Tibial artery (tissue), 4 donors: ENCODE measurements around the gene AHDC1.

Experiments
- DNase-seq, 2 donors: peaks; one replicate each; pipeline ENCODE4 v3.0.0-alpha.2; 2019
- H3K27ac ChIP-seq, 2 donors: fragments of 200-600 bp; sonication (generic) in 1 of 2; 1 replicate in 1 of 2; 2 replicates in 1 of 2; pipeline ENCODE4 v1.5.1; 2018 to 2019; ENCODE audit warnings: mild to moderate bottlenecking in 1 of 2
- H3K27me3 ChIP-seq, 2 donors: fragments of 200-600 bp; sonication (generic) in 1 of 2; one replicate each; pipeline versions ENCODE4 v1.5.1 to v1.6.0; 2016 to 2019
- H3K36me3 ChIP-seq, 3 donors: fragments of 200-600 bp; sonication (generic) in 2 of 3; one replicate each; pipeline ENCODE4 v1.5.1; 2016 to 2019; ENCODE audit warnings: mild to moderate bottlenecking in 2 of 3
- H3K4me1 ChIP-seq, 4 donors: fragments of 200-600 bp; sonication (generic) in 2 of 4; 1 replicate in 3 of 4; 2 replicates in 1 of 4; pipeline ENCODE4 v1.5.1; 2016 to 2019
- H3K4me3 ChIP-seq, 2 donors: fragments of 200-600 bp; sonication (generic) in 1 of 2; 1 replicate in 1 of 2; 2 replicates in 1 of 2; pipeline ENCODE4 v1.5.1; 2018 to 2019; ENCODE audit warnings: mild to moderate bottlenecking in 2 of 2
- H3K9me3 ChIP-seq, 3 donors: fragments of 200-600 bp; sonication (generic) in 1 of 3; one replicate each; pipeline ENCODE4 v1.5.1; 2016 to 2019
- CTCF ChIP-seq, 2 experiments: fragments of 200-600 bp in 1 of 2; fragments of 450-650 bp in 1 of 2; IDR thresholded peaks; one replicate each; pipeline ENCODE4 v1.5.1; 2017 to 2019; ENCODE audit warnings: antibody characterized with exemption in 2 of 2, mild to moderate bottlenecking in 1 of 2, moderate library complexity in 1 of 2
- intact Hi-C: fragments of 100-400 bp; cut with DNase I; formaldehyde crosslinking; loops from one replicate; pipeline ENCODE4 v1.15.0; 2023; ENCODE audit warnings: low total_unique reads

Gene AHDC1

GRCh38 chr1:27568300-27569087 is 35.5 kb downstream of the AHDC1 start:
- Histone ChIP-seq H3K9me3 (no peaks in the 10 kb centered on the region), H3K27me3 (no peaks in the 10 kb centered on the region), H3K27ac (peak overlapping the region; percentile 97 to 99), H3K4me1 (peaks cover 33 to 98% (median 97%) of the 10 kb centered on the region in 4 donors), H3K4me3 (peak overlapping the region; percentile 43 to 53), H3K36me3 (no peaks in the 10 kb centered on the region)
- intact Hi-C loops = loop anchor here (2.0 kb wide), 1 partner anchor 34 kb away; no protein-coding TSS in a partner anchor
- peak; percentile 70 to 73 for TF ChIP-seq CTCF (IDR thresholded peaks at IDR 0.05)
- peak; percentile 96 to 99 for DNase-seq

DNA sequence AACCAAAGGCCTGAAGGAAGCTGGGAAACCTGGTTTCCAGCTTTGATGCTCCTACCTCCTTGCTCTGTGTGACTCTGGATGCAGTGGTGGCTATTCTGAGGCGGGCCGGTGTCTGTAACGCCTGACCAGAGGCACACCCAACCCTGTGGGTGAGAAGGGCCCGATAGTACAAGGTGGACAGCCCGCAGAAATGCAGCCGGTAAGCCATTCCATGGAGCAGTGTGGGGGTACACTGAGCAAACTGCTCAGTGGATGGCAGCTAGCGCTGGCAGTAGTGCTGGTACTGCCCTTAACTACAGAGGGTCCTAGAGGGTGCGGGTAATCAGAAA is 36.0 kb downstream of the AHDC1 start:
- Histone ChIP-seq H3K4me1 (peaks cover 33 to 98% (median 97%) of the 10 kb centered on the region in 4 donors), H3K4me3 (peak overlapping the region; percentile 43 to 53), H3K9me3 (no peaks in the 10 kb centered on the region), H3K27ac (peak overlapping the region; percentile 97 to 99), H3K27me3 (no peaks in the 10 kb centered on the region), H3K36me3 (no peaks in the 10 kb centered on the region)
- TF ChIP-seq CTCF (IDR thresholded peaks at IDR 0.05) = no peak
- no peak for DNase-seq
- intact Hi-C loops = loop anchor here (2.0 kb wide), 1 partner anchor 35 kb away; no protein-coding TSS in a partner anchor

GRCh38 chr1:27567146-27567526 is 36.8 kb downstream of the AHDC1 start:
- no peaks in the 10 kb centered on the region for H3K27me3 ChIP-seq
- intact Hi-C loops = no loop called here
- H3K27ac ChIP-seq = peak overlapping the region; percentile 97 to 99
- H3K4me1 ChIP-seq = peaks cover 40 to 98% (median 97%) of the 10 kb centered on the region in 4 donors
- TF ChIP-seq CTCF (IDR thresholded peaks at IDR 0.05) = no peak
- H3K4me3 ChIP-seq = no peak overlapping the region
- H3K9me3 ChIP-seq = no peaks in the 10 kb centered on the region
- no peaks in the 10 kb centered on the region for H3K36me3 ChIP-seq
- DNase-seq = no peak

GRCh38 chr1:27566462-27567145 is 37.3 kb downstream of the AHDC1 start:
- TF ChIP-seq CTCF (IDR thresholded peaks at IDR 0.05) = no peak
- Histone ChIP-seq H3K27ac (peak overlapping the region; percentile 97 to 99), H3K36me3 (no peaks in the 10 kb centered on the region), H3K9me3 (no peaks in the 10 kb centered on the region), H3K4me3 (no peak overlapping the region), H3K27me3 (no peaks in the 10 kb centered on the region), H3K4me1 (peaks cover 40 to 98% (median 97%) of the 10 kb centered on the region in 4 donors)
- intact Hi-C loops = no loop called here
- DNase-seq = no peak

- H3K27ac ChIP-seq = peak overlapping the region; percentile 97 to 99
- H3K4me1 ChIP-seq = peaks cover 31 to 98% (median 97%) of the 10 kb centered on the region in 4 donors
- DNase-seq = peak in 1 of 2 donors; percentile 89
- H3K36me3 ChIP-seq = no peaks in the 10 kb centered on the region
- H3K4me3 ChIP-seq = peak overlapping the region; percentile 14 to 23
- no peak for TF ChIP-seq CTCF (IDR thresholded peaks at IDR 0.05)
- H3K27me3 ChIP-seq = no peaks in the 10 kb centered on the region
- intact Hi-C loops = no loop called here
- H3K9me3 ChIP-seq = no peaks in the 10 kb centered on the region
Observed at GRCh38 chr1:27564710-27565649, 39.0 kb downstream of the AHDC1 start.
